HG02840 (cell line): ENCODE measurements around the gene AOPEP.
"Not testable (repeated sequence)": the region's sequence is repeated elsewhere in the genome, so short reads cannot be mapped to it uniquely, and the experiment has no call there.

Source experiments
- ATAC-seq: cut with Tn5 transposase; IDR thresholded peaks from one replicate; pipeline ENCODE4 v1.9.1; 2021; ENCODE audit warnings: mild to moderate bottlenecking, moderate library complexity, moderate number of reproducible peaks; ENCODE audit not compliant: unreplicated experiment, low FRiP score

The AOPEP gene

GRCh38 chr9:94923326-94924089 lies 197.0 kb downstream of the AOPEP start:
- no peak for ATAC-seq

- no peak for ATAC-seq
These were observed 199.4 kb downstream of the AOPEP start for GRCh38 chr9:94925751-94926430.

DNA sequence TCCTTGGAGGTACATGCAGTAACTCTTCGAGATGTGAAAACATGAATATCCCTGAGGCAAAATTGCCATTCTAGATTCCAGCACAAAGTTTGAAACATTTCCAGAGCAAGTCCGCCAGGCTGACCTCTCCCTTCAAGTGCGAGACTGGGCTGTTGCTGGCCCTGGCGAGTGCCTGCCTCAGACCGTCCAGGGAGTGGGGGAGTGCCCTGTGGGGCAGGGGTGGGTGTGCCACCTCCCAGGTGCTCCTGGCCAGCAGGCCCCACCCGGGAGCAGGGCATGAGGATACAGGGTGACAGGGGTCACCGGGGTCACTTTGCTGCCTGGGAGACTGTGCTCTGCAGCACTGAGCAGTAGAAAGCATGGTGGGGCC lies 199.9 kb downstream of the AOPEP start:
- no peak for ATAC-seq

DNA sequence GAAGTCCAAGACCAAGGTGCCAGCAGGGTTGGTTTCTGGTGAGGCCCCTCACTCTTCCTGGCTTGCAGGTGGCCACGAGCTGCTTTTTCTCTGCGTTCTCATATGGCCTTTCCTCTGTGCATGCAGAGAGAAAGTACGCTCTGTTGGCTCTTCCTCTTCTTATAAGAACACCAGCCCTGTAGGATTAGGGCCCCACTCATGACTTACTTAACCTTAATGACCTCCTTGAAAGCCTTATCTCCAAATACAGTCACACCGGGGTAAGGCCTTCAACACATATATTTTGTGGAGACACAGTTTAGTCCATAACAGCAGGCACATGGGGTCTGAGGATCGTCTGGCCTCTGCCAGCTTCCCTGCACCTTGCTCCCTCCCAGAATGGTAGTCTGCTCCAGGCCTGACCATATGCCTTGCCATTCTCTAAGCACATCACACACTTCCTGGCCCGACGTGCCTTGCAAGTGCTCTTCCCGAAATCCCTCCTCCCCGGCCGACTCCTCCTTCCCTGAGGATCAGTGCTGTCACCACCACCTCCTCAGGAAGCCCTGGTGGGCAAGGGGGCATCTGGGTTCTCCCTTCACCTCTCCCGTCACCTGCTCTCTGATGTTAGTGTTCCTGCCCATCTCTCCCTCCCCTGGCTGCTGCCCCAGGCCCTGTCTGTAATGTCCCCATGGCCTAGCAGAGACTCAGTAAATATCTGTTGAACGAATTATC lies 200.7 kb downstream of the AOPEP start:
- ATAC-seq: no peak

- ATAC-seq: no peak
These were observed 201.5 kb downstream of the AOPEP start for GRCh38 chr9:94927762-94928670.

GRCh38 chr9:94928691-94929368 lies 202.3 kb downstream of the AOPEP start:
- no peak for ATAC-seq

DNA sequence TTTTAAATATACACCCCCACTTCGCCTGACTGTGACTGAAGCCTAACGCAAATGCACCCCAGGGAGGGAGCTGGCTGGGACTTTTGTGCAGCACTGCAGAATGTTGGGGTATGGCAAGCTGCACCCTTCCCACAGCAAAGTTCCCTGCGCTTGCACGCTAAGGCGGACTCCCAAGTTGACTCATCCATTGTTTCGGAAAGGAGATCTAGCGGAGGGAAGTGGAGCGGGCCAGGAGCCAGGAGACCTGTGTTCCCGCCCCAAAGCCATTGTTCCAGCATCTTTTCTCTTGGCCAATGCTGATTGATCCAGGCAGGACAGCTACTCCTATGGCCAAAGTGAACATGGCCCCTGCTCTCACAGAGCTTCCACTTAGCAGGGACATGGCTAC lies 202.9 kb downstream of the AOPEP start:
- no peak for ATAC-seq

GRCh38 chr9:94931036-94931633 lies 204.6 kb downstream of the AOPEP start:
- ATAC-seq: no peak

GRCh38 chr9:94931740-94932139 lies 205.2 kb downstream of the AOPEP start:
- ATAC-seq: no peak

- ATAC-seq: no peak
These were observed 206.4 kb downstream of the AOPEP start for GRCh38 chr9:94932652-94933510.

GRCh38 chr9:94933511-94933828 lies 207.0 kb downstream of the AOPEP start:
- ATAC-seq: no peak

GRCh38 chr9:94934816-94935328 lies 208.4 kb downstream of the AOPEP start:
- no peak for ATAC-seq

GRCh38 chr9:94935396-94935795 lies 208.9 kb downstream of the AOPEP start:
- no peak for ATAC-seq

GRCh38 chr9:94936419-94936818 lies 209.9 kb downstream of the AOPEP start:
- no peak for ATAC-seq

DNA sequence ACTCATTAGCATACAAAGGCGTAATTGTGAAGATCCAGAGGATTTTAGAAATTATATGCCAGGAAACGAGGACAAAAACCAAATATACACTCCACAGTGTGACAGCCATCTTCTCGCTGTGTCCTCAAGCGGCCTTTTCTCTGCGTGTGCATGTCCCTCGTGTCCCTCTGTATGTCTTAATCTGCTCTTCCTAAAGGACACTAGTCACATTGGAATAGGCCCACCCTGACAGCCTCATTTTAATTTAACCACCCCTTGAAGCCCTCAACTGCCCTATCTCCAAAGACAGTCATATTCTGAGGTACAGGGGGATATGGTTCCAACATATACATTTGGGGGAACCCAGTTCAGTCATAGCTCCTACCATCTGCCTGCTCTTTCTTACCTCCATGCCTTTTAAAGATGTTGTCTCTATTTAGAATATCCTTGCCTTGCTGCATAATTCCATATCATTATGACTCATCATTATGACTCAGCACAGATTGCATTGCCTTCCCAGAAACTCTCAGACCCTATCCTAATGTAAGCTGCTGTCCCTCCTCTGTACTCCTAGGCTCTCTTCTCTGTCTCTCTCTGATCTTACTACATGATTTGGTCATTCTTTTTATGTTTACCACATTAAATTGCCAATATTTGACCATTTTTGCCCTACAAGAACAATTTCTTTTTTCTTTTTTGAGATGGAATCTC lies 210.9 kb downstream of the AOPEP start:
- ATAC-seq: no peak

GRCh38 chr9:94938384-94938783 lies 211.9 kb downstream of the AOPEP start:
- no peak for ATAC-seq

GRCh38 chr9:94940296-94940695 lies 213.8 kb downstream of the AOPEP start:
- not testable (repeated sequence) for ATAC-seq
